DMS79 treated with DMSO at 0.1 percent for 48 hours (cell line): ENCODE results near the gene MARCHF4.

ENCODE experiments used
- DNase-seq: peaks from one replicate; lab custom pipeline; 2025; lab: John Stamatoyannopoulos, UW

Gene MARCHF4

DNA sequence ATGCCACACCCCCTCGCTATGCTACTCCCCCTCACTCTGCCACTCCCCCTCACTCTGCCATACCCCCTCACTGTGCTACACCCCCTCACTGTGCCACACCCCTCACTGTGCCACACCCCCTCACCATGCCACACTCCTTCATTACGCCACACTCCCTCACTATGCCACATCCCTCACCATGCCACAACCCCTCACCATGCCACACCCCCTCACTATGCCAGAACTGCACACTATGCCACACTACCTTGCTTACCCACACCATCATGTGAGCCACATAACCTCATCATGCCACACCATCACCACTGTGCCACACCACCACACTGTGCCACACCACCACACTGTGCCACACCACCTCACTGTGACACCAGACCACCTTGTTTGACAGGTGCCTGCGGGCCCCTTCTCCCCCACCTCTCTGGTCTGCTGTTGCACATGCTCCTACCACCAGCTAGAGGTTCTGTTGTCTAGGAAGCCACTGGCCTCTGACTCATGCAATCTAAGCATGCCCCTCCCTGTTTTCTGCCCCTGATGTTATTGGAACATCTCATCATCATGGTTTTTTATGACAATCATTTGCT lies 22.0 kb downstream of the MARCHF4 start:
- peak; percentile 11 for DNase-seq

- DNase-seq = peak; percentile 37
These were observed 22.9 kb downstream of the MARCHF4 start for GRCh38 chr2:216349366-216349765.

DNA sequence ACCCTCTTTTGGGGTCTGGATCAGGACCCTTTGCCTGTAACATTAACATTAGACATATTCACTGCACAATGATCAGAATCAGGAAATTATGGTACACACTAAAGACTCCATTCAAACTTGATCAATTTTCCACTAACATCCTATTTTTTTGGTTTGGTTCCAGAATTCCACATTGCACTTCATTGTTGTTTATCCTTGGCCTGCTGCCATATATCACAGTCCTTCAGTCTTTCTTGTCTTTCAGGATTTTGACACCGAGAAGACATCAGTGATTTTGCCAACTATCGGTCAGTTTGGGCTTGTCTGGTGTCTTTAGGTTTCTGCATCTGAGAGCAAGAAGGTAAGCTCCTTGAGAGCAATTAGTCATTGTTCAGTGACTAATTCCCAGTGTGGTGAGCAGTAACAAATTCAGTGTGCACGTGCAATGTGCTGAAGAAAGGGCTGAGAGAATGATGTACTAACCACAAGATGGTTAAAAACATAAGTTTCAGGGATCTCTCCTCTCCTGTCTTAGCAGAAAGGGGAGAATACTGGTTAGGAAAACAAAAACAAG lies 23.5 kb downstream of the MARCHF4 start:
- DNase-seq = peak; percentile 39

GRCh38 chr2:216346781-216347180 lies 25.5 kb downstream of the MARCHF4 start:
- DNase-seq = no peak

GRCh38 chr2:216345846-216346245 lies 26.4 kb downstream of the MARCHF4 start:
- DNase-seq = no peak

- no peak for DNase-seq
These were observed 27.4 kb downstream of the MARCHF4 start for GRCh38 chr2:216344950-216345300.

- no peak for DNase-seq
These were observed 27.9 kb downstream of the MARCHF4 start for GRCh38 chr2:216344206-216344949.

DNA sequence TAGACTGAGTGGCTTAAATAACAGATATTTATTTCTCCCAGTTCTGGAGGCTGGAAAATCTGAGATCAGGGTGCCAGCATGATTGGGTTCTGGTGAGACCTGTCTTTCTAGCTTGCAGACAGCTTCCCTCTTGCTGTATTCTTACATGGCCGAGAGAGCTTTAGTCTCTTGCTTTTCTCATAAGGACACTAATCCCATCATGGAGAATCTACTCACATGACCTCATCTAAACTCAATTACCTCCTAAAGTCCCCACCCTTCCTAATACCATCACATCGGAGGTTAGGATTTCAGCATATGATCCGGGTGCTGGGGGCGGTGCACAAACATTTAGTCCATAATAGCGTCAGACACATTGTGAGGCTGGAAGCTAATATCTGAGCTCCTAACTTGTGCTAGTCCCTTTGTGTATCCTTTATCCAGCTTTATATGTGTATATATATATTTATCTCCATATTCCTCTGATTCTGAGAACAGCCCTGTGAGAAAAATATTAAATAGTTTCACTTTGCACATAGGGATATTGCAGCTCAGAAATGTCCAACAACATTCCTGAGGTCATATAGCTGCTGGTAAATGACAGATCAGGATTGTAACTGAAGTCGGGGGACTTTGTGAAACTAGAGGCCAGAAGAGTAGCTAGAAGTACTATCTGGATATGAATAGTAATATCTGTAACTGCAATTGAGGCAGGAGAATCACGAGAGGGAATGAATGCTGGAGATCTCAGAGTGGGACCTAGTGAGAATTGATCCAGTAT lies 28.9 kb downstream of the MARCHF4 start:
- no peak for DNase-seq

- peak; percentile 20 for DNase-seq
These were observed 31.2 kb downstream of the MARCHF4 start for GRCh38 chr2:216341121-216341520.

GRCh38 chr2:216340280-216340631 lies 32.0 kb downstream of the MARCHF4 start:
- DNase-seq = no peak

GRCh38 chr2:216339456-216340279 lies 32.6 kb downstream of the MARCHF4 start:
- peak; percentile 18 for DNase-seq

DNA sequence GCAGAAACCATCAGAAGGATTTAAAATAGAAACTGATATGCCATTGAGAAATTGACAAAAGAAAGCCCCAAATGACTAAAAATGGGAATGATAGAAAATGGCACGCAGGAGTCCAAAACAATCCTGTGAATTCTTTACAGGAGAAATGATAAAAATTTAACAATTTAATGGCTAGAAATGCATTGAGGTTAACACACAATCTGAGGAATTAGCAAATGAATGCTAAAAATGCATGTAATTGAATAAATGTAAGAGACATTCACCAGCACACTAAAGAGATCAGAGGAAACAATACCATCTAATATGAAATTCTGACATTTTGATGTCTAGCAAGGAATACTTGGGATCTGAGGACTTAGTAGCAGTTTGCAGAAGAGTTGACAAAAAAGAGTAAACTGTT lies 37.0 kb downstream of the MARCHF4 start:
- no peak for DNase-seq

GRCh38 chr2:216328347-216328746 lies 43.9 kb downstream of the MARCHF4 start:
- DNase-seq = no peak

GRCh38 chr2:216327447-216327935 lies 44.8 kb downstream of the MARCHF4 start:
- DNase-seq = no peak
